HG03159 (cell line): Measurements from ENCODE around the gene CACNA2D3.

ENCODE experiments used
- ATAC-seq: cut with Tn5 transposase; IDR thresholded peaks from one replicate; pipeline ENCODE4 v1.9.1; 2021; ENCODE audit warnings: mild to moderate bottlenecking, moderate library complexity; ENCODE audit not compliant: unreplicated experiment

CACNA2D3 gene

DNA sequence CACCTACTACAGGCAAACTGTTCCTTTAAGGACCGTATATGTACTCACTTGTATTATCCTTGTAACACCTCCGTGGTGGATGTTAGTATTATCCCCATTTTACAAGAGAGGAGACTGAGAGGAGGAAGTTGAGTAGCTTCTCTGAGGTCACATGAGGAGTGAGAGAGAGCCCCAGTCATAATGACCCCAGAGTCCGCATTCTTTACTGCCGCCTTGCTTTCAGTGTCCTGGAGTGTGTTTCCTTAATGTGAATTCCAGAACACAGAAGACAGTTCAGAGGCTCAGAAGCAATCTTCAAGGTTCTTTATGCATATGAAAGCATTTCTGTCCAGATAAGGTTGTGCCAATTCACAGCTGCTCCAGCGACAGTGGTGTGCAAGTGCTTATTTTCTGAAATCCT is 199.2 kb downstream of the CACNA2D3 start:
- ATAC-seq = no peak

DNA sequence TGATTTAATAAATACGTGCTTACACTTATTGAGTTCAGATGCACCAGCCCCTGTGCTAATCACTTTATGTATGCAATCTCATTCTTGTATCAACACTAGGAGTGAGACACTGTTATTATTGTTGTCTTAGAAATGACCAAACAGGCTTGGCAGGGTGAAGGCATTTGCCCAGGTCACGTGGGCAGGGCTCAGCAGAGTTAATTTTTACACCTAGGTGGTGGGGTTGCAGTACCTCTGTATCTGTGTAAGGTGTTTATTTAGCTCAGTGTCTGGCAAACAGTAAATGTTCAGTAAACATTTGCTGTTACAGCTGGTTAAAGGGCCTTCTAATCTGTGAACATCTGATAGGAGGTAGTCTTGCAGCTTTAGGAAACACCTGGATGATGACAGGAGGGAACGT is 200.0 kb downstream of the CACNA2D3 start:
- no peak for ATAC-seq

DNA sequence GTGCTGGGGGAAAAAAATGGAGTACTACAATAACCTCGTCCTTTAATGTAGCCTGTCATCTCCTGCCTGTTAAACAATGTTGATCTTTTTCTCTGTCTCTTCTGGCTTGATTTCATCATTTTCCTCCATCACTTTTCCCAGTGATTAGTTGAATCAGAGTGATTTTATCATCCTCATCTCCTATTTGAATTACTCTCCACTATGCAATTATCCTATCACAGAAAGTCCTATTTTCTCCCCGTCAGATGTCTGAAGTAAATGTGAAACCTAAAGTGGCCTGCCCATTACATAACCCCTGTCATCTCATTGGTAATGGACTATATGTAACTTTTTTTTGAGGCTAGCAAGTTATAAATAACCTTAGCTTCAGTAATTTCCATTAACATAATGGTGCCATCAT is 201.8 kb downstream of the CACNA2D3 start:
- no peak for ATAC-seq

DNA sequence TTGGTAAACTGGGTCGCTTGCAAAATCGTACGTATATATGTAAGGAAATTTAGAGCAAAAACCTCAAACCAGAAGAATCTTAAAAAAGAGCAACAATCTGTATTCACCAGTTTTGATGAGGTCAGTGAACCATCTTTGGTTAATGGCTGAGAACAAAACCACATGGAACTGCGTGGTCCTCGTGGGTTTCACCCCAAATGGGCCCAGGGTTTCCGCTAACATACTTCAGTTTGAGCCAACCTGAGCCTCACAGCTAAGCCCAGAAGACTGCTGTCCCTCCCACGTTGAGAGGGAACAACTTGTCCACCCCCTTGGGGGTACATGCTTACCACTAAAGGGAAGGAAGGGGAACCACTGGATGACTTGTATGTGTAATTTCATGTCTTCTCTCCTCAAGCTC is 204.6 kb downstream of the CACNA2D3 start:
- no peak for ATAC-seq

DNA sequence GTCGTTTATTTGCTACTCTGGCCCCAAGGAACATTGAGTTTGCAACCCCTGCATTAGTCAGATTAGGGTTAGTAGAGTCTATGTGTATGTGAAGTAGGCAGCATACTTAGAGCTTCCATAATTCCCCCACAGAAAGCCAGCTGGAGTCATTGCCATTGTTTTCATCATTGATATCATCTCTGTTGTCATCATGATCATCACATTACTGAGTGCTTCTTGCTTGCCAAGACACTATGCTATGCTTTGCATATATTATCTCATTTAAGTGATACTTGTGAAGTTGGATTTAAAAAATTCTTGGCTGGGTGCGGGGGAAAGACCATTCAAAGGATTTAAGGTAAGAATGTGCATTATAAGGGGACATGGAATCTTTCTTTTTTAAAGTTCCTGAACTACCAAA is 209.0 kb downstream of the CACNA2D3 start:
- no peak for ATAC-seq

DNA sequence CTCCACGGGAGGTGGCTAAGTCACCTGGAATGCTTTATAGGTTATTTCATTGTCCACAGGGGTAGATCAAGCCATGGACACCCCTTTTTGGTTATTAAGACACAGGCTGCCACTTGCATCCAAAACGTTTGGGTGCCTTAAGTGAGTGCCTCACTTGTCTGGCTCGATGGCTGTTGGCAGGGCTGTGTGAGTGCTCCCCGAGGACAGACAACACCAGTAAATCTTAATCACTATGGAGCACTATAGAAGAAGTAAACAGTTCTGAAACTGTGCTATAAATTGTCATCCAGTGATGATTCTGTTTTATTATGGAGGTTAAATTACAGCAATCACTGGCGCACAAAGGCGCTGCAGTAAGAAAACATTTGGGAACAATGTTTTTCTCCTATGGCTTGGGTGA is 215.5 kb downstream of the CACNA2D3 start:
- no peak for ATAC-seq

DNA sequence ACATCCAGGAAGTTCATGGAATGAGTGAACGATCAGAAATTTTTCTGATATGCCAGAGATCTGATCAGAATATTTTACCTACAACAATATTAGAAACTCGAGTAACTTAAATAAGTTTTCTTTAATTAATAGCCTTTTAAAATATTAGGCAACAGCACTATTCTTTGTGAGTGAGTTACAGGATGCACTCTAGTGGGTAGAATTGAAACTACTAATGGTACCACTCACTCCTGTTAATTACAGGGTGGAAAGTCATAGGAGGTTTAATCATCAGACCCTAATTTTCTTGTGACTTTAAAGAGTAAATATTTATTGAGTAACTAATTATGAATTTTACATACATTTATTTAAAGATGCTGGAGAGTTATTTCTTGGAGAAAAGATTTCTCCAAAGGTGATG is 217.3 kb downstream of the CACNA2D3 start:
- ATAC-seq = no peak

DNA sequence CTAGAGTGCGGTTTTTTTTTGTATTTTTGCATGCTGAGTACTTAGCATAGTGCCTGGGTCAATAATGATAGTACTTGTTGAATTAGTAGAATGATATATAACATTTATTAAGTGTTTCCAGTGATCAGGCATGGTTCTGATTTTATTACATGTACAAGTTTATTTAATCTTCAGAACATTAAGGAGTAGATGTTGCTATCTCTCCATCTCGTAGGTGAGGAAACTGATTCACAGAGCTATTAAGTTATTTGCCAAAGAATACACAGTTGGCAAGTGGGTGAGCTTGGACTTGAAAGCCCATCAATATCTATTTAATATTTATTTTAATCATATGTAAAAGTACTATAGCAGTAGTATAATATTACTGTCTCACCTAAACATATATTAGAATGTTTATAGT is 219.5 kb downstream of the CACNA2D3 start:
- no peak for ATAC-seq

DNA sequence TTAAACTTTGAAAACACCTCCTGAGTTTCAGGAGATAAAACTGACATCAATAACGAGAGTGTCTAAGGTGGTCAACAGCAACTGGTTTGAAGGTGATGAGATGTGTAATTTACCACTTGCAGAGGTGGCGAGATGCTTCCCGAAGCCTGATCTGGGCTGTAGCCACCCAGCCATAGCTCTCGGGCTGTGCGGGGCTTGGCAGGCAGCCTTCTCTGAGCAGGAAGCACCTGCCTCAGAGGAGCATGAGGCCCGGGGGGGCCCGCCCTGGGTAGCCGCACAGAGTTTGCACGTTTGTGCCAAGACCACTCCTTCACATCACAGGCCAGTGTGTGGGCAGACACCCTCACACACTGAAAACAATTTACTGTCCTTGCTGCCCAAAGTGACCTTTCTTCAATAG is 220.3 kb downstream of the CACNA2D3 start:
- ATAC-seq = no peak

DNA sequence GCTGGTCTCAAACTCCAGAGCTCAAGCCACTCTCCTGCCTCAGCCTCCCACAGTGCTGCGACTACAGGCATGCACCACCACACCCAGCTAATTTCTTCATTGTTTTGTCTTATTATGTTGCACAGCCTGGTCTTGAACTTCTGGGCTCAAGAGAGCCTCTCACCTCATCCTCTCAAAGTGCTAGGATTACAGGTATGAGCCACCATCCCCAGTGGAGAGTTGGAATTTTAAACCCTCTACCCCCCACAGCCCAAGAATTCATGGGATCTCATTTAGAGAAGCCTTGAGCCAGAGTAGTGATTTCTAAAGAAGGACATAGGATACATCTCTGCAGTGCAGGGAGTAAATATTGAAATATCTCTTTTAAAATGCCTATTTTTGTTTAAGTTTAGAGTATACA is 221.1 kb downstream of the CACNA2D3 start:
- no peak for ATAC-seq

DNA sequence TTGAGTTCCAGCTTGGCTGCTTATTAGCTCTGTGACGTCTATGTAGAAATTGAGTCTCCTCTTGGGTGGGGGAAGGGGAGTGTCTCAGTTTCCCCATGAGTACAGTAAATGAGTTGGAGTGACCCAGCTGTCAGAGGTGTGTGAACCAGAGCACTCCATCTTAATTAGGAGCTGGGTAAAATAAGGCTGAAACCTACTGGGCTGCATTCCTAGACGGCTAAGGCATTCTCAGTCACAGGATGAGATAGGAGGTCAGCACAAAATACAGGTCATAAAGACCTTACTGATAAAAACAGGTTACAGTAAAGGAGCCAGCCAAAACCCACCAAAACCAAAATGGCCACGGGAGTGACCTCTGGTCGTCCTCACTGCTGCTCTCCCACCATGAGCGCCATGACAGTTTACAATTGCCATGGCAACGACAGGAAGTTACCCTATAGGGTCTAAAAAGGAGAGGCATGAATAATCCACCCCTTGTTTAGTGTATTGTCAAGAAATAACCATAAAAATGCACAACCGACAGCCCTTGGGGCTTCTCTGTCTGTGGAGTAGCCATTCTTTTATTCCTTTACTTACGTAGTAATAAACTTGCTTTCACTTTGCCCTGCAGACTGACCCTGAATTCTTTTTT is 222.4 kb downstream of the CACNA2D3 start:
- ATAC-seq = no peak

DNA sequence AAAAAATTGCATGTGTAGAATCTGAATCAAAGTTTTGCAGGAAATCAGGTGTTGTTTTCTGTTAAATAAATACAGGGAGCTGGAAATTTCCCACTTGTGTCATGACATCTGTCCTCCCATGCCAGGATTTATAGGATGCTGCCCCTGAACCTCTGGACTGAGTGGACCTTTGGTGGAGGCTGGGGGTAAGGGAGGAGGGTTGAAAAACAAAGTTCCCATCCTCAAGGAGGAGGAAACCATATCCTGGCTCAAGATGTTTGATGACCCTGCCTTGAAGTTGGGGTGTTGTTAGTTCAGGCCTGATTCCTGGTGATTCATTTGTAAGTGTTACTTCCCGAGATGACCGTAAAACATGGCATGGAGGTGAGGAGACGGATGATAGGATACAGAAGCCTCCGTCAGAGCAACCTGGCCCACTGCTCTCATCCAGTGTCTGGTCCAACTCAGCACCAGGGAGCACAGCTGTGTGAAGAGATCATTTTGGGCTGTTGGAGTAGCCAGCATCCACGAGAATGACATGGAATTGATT is 223.6 kb downstream of the CACNA2D3 start:
- ATAC-seq = no peak

DNA sequence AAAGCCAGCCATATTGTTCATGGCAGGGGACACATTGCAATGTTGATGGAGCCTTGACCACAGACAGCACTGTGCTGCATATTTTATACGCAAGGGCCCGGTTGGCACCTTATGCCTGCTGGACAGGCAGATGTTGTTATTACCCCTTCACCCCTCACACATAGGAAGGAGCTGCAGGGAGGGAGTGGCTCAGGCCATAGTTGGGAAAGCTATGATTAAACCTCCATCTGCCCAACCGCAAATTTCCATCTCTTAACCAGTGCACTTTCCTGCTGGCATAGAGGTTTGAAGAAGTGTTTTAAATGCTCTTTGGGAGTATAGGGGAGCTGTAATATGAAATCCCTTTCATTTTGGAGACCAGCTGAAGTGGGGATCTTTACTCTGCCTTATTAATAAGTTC is 224.7 kb downstream of the CACNA2D3 start:
- no peak for ATAC-seq

DNA sequence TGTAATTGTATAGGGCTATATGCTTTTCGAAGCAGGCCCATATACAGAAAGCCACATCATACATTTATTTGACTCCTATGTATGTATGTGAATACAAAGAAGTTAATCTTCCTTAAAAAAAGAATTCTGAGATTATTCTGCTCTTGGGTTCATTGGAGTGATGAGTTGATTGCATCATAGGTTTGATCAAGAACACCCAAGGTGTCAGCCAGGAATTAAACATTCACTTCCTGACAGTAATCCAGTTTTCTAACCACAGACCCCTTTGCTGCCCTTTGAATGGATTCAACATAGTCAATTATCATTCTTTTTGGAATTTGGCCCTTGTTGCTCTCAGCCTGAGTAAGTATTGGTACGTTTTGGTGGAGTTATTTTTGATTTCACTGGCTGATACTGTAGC is 225.6 kb downstream of the CACNA2D3 start:
- no peak for ATAC-seq

DNA sequence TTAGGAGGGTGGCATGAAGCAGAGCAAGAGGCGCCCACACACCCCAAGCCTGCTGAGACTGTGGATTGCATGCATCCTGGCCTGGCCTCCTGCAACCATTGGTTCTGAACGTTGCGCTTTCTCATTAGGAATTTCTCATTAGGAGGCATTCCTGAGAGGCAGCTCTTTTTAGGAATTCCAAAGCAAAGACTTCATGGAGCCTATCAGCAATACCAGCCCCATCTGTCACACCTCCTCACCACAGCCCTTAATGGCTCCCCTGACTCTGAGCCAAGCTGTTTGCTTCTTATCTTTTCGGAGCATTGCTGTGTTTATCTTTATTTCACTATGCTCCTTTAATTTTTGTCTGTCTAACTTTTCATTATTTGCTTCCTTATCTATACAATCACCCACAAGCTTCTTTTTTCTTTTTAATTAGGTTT is 226.9 kb downstream of the CACNA2D3 start:
- no peak for ATAC-seq

DNA sequence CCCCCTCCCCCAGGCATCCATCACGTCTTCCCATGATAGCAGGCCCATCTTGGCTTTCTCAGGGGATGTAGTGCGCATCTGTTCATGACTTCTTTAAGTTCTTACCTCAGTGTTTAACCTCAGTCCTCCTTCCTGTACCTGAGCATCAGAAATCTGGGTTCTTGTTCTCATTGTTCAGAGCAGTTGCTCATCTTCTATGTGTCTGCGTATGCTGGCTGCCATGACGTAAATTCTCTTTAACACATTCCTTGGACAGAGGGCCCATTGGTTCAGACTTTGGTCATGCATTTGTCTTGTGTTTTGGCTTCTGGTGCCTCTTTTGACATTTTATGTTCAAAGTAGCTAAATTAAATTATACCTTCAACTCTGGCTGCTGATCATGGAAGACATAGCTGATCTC is 227.3 kb downstream of the CACNA2D3 start:
- no peak for ATAC-seq

DNA sequence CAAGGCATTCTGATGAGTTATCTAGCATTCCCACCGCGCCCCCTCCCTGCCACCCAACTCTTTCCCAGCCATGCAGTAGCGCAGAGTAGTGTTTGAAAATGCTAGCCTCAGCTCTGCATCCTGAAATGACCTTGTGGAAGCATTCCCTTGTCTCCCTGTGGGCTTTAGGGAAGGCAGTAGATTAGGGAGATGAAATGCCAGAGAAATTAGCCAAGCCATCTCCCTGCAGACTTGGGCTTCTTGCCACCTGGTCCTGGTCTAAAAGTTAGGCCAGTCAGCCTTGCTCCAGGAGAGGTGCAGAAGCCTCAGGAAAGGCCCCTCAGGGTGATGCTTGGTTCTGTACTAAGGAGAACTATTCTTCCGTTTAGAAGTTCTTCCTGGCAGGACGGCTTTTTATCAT is 231.2 kb downstream of the CACNA2D3 start:
- ATAC-seq = no peak

DNA sequence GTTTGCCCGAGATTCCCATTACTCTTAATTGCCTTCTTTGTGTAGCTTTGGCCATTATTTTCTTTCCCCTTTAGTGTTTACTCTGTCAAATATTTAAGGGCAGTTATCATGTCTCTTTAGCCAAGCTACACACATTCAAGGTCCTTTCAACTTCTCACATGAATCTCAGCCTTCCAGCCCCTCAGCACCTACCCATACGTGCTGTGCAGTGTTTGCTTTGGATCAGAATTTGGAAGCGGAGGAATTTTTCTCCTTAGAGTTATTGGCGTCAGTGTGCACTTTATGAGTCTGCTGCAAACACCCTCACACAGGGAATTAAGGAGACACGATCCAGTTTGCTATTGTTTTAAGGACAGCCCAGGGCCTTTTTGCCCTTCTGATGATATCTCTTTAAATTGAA is 231.6 kb downstream of the CACNA2D3 start:
- ATAC-seq = no peak

DNA sequence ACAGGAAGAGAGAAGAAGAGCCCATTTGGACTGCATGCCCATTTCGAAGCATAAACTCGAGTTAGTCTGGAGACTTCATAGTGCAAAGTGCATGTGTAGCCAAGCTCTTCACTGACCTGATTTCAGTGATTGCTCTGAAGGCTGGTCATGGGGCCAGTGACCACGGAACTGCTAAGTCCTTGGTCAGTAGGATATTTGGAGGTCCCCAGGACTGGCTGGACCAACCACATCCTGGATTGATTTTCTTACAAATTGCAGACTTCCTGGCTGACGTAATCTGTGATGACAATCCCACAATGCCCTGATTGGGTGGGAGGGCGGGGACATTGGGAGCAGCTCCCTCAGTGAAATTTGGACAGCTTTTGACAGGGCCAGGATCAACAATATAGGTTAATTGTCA is 233.4 kb downstream of the CACNA2D3 start:
- no peak for ATAC-seq

DNA sequence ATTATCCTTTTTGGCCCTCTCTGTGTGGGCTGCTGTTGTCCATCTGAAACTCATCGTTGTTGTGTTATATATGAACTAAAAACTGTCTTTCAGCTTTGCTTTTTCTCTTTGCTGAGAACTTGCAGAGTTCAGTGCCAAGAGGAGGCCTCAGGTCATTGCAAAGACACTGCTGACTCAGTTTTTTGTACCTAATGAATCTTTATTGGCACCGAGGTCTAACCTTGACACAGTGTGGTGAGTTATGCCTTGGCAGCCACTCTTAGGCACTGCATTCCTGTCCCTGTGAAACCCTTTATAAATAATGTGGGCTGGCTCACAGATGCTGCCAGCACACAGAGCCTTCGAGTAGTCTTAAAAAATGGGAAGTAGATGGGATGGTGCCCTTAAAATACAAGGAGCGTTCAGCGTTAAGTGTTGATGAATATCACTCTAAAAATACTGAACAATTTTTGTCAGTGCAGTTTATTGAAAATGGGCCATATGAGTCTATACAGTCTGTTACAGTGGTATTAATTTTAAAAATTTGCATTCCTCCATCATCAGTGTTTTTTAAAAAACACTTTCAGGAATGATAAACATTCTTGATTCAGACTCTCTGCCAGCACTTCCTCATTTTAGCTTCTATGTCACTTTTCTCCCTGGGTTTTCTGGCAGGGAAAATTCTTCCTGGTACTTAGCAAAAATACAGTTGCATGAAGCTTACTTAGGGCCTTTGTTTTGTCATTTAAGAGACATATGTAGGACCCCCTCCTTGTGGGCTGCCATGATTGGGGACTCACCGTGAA is 234.1 kb downstream of the CACNA2D3 start:
- ATAC-seq = no peak

DNA sequence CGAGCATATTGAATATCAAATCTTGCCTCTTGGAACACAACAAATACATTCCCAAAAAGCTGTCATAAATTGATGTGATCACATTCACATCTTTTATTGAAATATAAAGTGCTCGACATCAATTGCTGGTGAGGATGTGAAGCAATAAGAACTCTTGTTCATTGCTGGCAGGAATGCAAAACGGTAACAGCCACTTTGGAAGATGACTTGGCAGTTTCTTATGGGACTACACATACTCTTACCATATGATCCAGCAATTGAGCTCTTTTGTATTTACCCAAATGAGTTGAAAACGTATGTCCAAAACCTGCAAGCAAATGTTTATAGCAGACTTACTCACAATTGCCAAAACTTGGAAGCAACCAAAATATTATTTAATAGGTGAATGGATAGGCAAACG is 234.9 kb downstream of the CACNA2D3 start:
- no peak for ATAC-seq

DNA sequence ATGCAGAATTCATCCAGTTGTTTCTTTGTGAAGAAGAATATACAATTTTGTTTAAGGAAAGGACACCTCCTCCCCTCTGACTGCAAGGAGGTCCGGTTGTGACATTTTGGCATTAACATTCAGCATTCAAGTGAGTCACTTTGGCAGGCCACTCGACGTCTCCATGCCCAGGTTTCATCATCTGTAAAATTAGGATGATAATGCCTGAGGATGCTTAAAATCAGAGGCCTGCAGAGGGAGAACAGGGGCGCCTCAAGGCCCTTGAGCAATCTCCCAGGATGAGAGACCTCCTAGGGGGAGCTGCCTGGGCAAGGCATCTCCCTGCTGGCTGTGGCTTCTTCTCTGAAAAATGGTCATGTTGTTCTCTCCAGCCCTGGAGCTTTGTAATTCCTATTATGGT is 236.0 kb downstream of the CACNA2D3 start:
- no peak for ATAC-seq
